ENCODE data around the gene GNAS-AS1.

Gene GNAS-AS1

GRCh38 chr20:58818586-58819285 is 32.0 kb downstream of the GNAS-AS1 start:
- DNase-seq (ENCODE audit: insufficient read length, low spot score) (no peak), FAIRE-seq (no peak)
- TF ChIP-seq CTCF (IDR thresholded peaks at IDR 0.05; ENCODE audit: insufficient read depth, missing control alignments), result no peak

- no peak for TF ChIP-seq CTCF (IDR thresholded peaks at IDR 0.05; ENCODE audit: insufficient read depth, missing control alignments)
- FAIRE-seq (no peak), DNase-seq (ENCODE audit: insufficient read length, low spot score) (no peak)
Measured at GRCh38 chr20:58817748-58818147, 33.0 kb downstream of the GNAS-AS1 start.

- no peak for TF ChIP-seq CTCF (IDR thresholded peaks at IDR 0.05; ENCODE audit: insufficient read depth, missing control alignments)
- no peak for FAIRE-seq
- no peak for DNase-seq (ENCODE audit: insufficient read length, low spot score)
Measured at GRCh38 chr20:58816957-58817651, 33.6 kb downstream of the GNAS-AS1 start.

- FAIRE-seq, result no peak
Measured at GRCh38 chr20:58816051-58816450, 34.7 kb downstream of the GNAS-AS1 start.

GRCh38 chr20:58815448-58815847 is 35.3 kb downstream of the GNAS-AS1 start:
- FAIRE-seq, result no peak
- TF ChIP-seq CTCF (IDR thresholded peaks at IDR 0.05; ENCODE audit: insufficient read depth, missing control alignments), result no peak
- DNase-seq (ENCODE audit: insufficient read length, low spot score), result no peak

More at GRCh38 chr20:58816051-58816450, 34.7 kb downstream of the GNAS-AS1 start:
- no peak for DNase-seq (ENCODE audit: insufficient read length, low spot score)
- TF ChIP-seq CTCF (IDR thresholded peaks at IDR 0.05; ENCODE audit: insufficient read depth, missing control alignments), result no peak

GRCh38 chr20:58813369-58813768 is 37.3 kb downstream of the GNAS-AS1 start:
- DNase-seq (ENCODE audit: insufficient read length, low spot score) (no peak), FAIRE-seq (no peak)
- no peak for TF ChIP-seq CTCF (IDR thresholded peaks at IDR 0.05; ENCODE audit: insufficient read depth, missing control alignments)

- TF ChIP-seq CTCF (IDR thresholded peaks at IDR 0.05; ENCODE audit: insufficient read depth, missing control alignments), result no peak
- FAIRE-seq (no peak), DNase-seq (ENCODE audit: insufficient read length, low spot score) (no peak)
Measured at GRCh38 chr20:58811334-58811733, 39.4 kb downstream of the GNAS-AS1 start.
